ENCODE measurements around the gene CORO1C. TPM values are rescaled to one million over a fixed set of nuclear protein-coding genes. Genes with fewer than 3 reads are reported as not detected.

Gene CORO1C
- polyA plus RNA-seq, 3 donors from 2014 or later = 31.8 to 80.0 (median 32.1) TPM

DNA sequence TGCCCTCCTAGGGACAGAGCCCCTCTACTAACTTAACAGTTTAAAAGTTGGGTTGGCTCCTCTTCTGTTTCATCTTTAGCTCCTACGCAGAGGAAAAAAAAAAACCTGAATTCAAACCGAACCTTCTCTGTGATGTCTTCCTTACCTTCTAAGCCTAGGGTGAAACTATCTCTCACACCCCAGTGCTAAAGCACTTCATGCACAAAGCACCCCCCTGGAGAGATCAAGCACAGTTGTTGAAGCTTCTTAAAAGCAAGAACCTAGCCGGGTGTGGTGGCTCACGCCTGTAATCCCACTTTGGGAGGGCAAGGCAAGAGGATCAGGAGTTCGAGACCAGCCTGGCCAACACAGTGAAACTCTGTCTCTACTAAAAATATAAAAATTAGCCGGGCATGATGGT is 37.6 kb downstream of the CORO1C start:
- Mint-ChIP-seq H3K27me3 (ENCODE audit: low read depth in 3 of 3) (peaks cover 0 to 2% (median 0%) of the 10 kb centered on the region in 3 donors), H3K4me3 (no peak overlapping the region), H3K27ac (no peak overlapping the region), H3K36me3 (peaks cover 1 to 7% (median 3%) of the 10 kb centered on the region in 3 donors), H3K9me3 (no peaks in the 10 kb centered on the region), H3K4me1 (peaks cover 45 to 57% of the 10 kb centered on the region in 2 donors)
- no peak for DNase-seq

GRCh38 chr12:108693186-108693730 is 38.1 kb downstream of the CORO1C start:
- H3K27me3 Mint-ChIP-seq (ENCODE audit: low read depth in 3 of 3) = peaks cover 0 to 2% (median 0%) of the 10 kb centered on the region in 3 donors
- H3K36me3 Mint-ChIP-seq = peaks cover 0 to 7% (median 3%) of the 10 kb centered on the region in 3 donors
- H3K27ac Mint-ChIP-seq = peak overlapping the region in 1 of 6 donors; percentile 53
- H3K4me1 Mint-ChIP-seq = peaks cover 45 to 57% of the 10 kb centered on the region in 2 donors
- no peak for DNase-seq
- peak overlapping the region in 2 of 5 donors; percentile 30 to 57 for H3K4me3 Mint-ChIP-seq
- H3K9me3 Mint-ChIP-seq = no peaks in the 10 kb centered on the region

DNA sequence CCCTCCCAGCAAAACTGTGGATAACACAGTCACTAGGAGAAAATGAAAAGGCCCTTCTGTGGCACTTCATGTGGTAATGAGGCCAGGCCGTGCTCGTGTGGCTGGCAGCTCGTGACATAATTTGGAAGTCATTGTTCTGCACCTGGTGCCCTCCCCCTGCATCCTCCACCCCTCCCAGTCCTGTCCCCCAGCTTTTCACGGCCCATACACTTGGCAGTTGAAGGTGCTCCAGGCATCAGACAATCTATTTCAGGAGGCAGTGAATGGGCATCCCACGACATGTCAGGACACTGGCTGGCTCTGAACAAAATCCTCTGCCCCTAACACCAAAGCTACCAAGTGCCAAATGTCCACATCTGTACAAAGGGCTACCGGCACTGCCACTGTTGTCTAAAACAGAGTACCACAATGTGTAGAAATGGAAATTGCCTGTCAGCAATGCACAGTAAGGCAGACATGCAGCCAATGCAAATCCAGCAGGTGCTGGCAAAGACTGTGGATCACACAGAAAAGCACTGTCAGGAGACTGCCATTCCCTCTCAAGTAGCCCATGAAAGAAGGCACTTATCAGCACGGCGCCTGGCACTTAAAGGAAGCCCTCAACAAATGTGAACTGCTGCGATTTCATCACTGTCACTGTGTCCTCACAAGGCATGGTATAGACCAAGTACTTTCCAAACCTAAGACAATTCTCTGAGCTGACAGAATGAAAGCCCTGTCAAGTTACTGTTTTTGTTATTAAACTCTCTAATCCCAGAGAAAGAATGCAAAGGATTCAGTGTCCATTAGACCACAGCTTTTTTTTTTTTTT is 39.1 kb downstream of the CORO1C start:
- peak overlapping the region; percentile 78 to 91 (median 86) for H3K4me3 Mint-ChIP-seq
- H3K27me3 Mint-ChIP-seq (ENCODE audit: low read depth in 3 of 3) = peaks cover 0 to 2% (median 0%) of the 10 kb centered on the region in 3 donors
- H3K9me3 Mint-ChIP-seq = no peaks in the 10 kb centered on the region
- H3K36me3 Mint-ChIP-seq = no peaks in the 10 kb centered on the region
- H3K27ac Mint-ChIP-seq = peak overlapping the region; percentile 62 to 91 (median 84)
- DNase-seq = no peak
- H3K4me1 Mint-ChIP-seq = peaks cover 45 to 57% of the 10 kb centered on the region in 2 donors

- Mint-ChIP-seq H3K4me1 (peaks cover 41 to 50% of the 10 kb centered on the region in 2 donors), H3K27ac (peak overlapping the region; percentile 62 to 91 (median 84)), H3K27me3 (ENCODE audit: low read depth in 3 of 3) (peaks cover 0 to 2% (median 0%) of the 10 kb centered on the region in 3 donors), H3K36me3 (no peaks in the 10 kb centered on the region), H3K9me3 (no peaks in the 10 kb centered on the region), H3K4me3 (peak overlapping the region; percentile 78 to 91 (median 86))
- DNase-seq = peak; percentile 57 to 67 (median 59)
Measured at GRCh38 chr12:108691175-108691997, 39.9 kb downstream of the CORO1C start.

GRCh38 chr12:108690542-108691174 is 40.7 kb downstream of the CORO1C start:
- Mint-ChIP-seq H3K36me3 (no peaks in the 10 kb centered on the region), H3K9me3 (no peaks in the 10 kb centered on the region), H3K4me1 (peaks cover 35 to 43% of the 10 kb centered on the region in 2 donors), H3K27ac (peak overlapping the region; percentile 62 to 91 (median 84)), H3K4me3 (peak overlapping the region; percentile 78 to 91 (median 86)), H3K27me3 (ENCODE audit: low read depth in 3 of 3) (peaks cover 0 to 2% (median 0%) of the 10 kb centered on the region in 3 donors)
- DNase-seq = no peak

DNA sequence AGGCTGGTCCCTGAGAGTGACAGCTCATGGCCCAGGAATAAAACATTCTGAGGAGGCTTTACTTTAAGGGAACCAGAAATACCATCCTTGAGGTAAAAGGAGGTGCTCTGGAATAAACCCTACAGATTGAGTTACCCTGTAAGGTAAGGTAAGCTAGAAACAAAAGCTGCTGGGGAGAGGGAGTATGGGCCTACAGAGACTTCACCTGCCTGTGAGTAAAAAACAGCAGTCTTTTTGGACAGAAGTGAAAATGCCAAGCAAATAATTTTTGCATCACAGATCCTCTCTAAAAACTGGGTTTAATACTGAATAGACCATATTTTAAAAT is 41.2 kb downstream of the CORO1C start:
- Mint-ChIP-seq H3K36me3 (no peaks in the 10 kb centered on the region), H3K4me1 (peaks cover 35 to 41% of the 10 kb centered on the region in 2 donors), H3K27me3 (ENCODE audit: low read depth in 3 of 3) (peaks cover 0 to 2% (median 0%) of the 10 kb centered on the region in 3 donors), H3K4me3 (peak overlapping the region; percentile 6 to 91 (median 36)), H3K9me3 (no peaks in the 10 kb centered on the region), H3K27ac (peak overlapping the region in 5 of 6 donors; percentile 2 to 87 (median 46))
- no peak for DNase-seq

DNA sequence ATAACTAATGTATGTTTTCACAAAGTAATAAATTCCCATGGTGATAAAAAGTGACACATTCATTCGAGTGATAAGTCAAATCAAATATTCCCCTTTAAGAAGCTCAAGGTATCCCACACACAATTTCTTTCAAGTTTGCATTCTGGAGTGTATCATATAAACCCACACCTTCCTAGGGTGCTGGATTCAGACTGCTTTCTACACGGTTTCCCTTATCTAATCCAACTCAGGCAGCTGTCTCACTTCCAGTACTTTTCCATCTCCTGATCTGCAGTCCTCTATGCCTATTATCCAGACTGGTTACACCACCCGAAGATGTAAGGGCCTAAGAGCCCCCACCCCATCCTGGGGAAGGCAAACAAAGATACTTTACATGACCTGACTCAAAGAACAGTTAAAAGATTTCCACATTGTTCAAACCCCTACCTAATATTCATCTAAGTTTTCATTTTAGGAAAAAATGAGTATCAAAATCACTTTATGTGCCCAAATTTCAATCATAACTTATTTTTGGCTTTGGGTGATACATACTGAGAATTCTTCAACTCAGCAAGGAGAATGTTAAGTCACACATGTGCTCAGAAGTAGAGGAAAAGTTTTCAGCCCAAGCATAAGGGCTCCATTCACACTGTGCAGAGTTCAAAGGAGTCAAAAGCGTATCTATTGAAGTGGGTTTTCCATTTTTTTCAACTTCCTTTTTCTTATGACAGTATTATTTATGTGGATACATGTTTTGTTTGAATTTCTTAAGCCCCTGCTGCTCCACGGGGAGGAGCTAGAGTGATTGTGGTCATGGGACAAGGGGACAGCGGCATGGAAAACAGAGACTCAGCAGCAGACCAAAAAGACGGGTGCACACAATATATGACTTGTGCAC is 41.8 kb downstream of the CORO1C start:
- Mint-ChIP-seq H3K27ac (peak overlapping the region in 5 of 6 donors; percentile 2 to 87 (median 51)), H3K36me3 (no peaks in the 10 kb centered on the region), H3K9me3 (no peaks in the 10 kb centered on the region), H3K4me1 (peaks cover 35 to 41% of the 10 kb centered on the region in 2 donors), H3K4me3 (peak overlapping the region in 1 of 5 donors; percentile 86), H3K27me3 (ENCODE audit: low read depth in 3 of 3) (peaks cover 0 to 2% (median 0%) of the 10 kb centered on the region in 3 donors)
- DNase-seq = no peak

- no peak overlapping the region for H3K27ac Mint-ChIP-seq
- no peaks in the 10 kb centered on the region for H3K27me3 Mint-ChIP-seq (ENCODE audit: low read depth in 3 of 3)
- H3K4me1 Mint-ChIP-seq = peaks cover 26 to 27% of the 10 kb centered on the region in 2 donors
- no peaks in the 10 kb centered on the region for H3K9me3 Mint-ChIP-seq
- no peaks in the 10 kb centered on the region for H3K36me3 Mint-ChIP-seq
- no peak for DNase-seq
- H3K4me3 Mint-ChIP-seq = no peak overlapping the region
Measured at GRCh38 chr12:108686780-108687179, 44.5 kb downstream of the CORO1C start.

- Mint-ChIP-seq H3K4me1 (peaks cover 14 to 16% of the 10 kb centered on the region in 2 donors), H3K36me3 (no peaks in the 10 kb centered on the region), H3K27me3 (ENCODE audit: low read depth in 3 of 3) (no peaks in the 10 kb centered on the region), H3K4me3 (no peak overlapping the region), H3K9me3 (no peaks in the 10 kb centered on the region), H3K27ac (peak overlapping the region in 2 of 6 donors; percentile 4 to 33)
- no peak for DNase-seq
Measured at GRCh38 chr12:108685469-108686260, 45.7 kb downstream of the CORO1C start.

DNA sequence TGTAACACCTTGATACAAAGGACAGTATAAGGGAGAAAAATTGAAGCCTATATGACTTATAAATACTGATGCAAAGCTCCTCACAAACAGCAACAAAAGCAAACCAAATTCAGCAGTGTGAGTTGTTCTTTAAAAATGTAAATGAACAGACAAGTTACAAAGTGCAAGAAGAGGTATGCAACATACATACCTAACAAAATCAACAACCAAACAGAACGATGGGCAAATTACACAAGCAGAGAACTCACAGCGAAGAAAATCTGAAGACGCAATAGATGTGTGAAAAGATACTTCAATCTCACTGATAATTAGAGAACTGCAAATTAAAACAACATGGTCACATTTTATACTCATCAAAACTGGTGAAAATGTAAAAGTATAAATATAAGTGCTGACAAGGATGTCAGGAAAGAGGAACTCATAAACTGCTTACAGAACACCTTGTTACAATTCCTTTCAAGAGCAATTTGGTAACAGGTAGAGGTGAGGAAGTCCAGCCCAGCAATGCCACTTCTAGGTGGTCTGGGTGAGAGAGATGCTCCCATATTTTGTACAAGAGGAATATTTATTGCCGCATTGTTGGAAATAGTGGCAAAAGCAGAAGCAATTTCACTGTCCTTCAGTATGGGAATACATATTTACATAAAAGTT is 47.3 kb downstream of the CORO1C start:
- H3K9me3 Mint-ChIP-seq = no peaks in the 10 kb centered on the region
- H3K4me3 Mint-ChIP-seq = no peak overlapping the region
- H3K36me3 Mint-ChIP-seq = no peaks in the 10 kb centered on the region
- no peak overlapping the region for H3K27ac Mint-ChIP-seq
- no peaks in the 10 kb centered on the region for H3K4me1 Mint-ChIP-seq
- no peaks in the 10 kb centered on the region for H3K27me3 Mint-ChIP-seq (ENCODE audit: low read depth in 3 of 3)
- no peak for DNase-seq

GRCh38 chr12:108681317-108681716 is 50.0 kb downstream of the CORO1C start:
- Mint-ChIP-seq H3K36me3 (peaks cover 0 to 8% (median 7%) of the 10 kb centered on the region in 3 donors), H3K9me3 (no peaks in the 10 kb centered on the region), H3K27ac (peak overlapping the region in 1 of 6 donors; percentile 7), H3K4me1 (no peaks in the 10 kb centered on the region), H3K27me3 (ENCODE audit: low read depth in 3 of 3) (no peaks in the 10 kb centered on the region), H3K4me3 (no peak overlapping the region)
- DNase-seq = no peak
